ENCODE data around the gene FOXJ3.

The FOXJ3 gene

DNA sequence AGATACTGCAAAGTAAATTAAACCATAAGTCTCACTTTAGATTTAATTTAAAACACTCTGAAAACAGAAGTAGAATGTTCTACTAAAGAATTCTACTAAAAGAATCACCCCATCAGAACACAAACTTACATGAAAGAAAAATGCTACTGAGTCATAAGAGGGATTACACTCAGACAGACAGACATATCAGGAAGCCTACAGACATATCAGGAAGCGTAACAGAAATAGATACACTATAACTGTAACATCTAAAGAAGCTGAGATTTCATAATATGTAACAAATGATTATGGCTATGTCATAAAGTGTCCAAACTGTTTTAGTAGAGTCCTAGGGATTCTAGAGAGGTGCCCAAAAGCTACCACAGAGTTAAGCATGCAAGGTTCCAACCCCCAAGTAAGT lies 23.9 kb downstream of the FOXJ3 start:
- DNase-seq (ENCODE audit: low read depth), result no peak

DNA sequence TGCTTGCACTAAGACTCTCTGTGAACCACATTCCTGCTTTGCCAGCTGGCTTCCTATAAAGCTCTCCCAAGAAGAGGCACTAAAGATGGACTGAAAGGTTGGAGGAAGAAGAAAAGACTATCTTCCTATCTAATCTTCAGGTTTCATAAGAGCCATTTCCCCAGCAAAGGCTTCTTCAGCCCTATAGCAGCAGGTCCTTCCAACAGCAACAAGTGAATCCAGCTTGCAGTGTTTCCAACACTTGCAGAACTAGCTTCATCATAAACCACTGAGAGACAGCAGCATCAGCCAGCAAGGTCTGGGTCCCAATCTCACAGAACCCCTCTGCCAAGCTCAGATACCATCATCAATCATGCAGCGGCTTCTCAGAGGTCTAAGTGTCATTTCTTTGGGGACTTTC lies 28.1 kb downstream of the FOXJ3 start:
- no peak for DNase-seq (ENCODE audit: low read depth)

DNA sequence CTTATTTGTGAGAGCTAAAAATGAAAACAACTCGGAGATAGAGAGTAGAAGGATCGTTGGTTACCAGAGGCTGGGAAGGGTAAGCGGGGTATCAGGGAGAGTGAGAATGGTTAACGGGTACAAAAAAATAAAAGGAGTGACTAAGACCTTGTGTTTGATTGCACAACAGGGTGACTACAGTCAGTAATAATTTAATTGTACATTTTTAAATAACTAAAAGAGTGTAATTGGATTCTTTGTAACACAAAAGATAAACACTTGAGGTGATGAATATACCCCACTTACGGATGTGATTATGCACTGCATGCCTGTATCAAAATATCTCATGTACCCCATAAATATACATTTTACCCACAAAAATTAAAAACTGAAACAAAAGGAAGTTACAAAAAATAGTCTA lies 29.4 kb downstream of the FOXJ3 start:
- no peak for DNase-seq (ENCODE audit: low read depth)

DNA sequence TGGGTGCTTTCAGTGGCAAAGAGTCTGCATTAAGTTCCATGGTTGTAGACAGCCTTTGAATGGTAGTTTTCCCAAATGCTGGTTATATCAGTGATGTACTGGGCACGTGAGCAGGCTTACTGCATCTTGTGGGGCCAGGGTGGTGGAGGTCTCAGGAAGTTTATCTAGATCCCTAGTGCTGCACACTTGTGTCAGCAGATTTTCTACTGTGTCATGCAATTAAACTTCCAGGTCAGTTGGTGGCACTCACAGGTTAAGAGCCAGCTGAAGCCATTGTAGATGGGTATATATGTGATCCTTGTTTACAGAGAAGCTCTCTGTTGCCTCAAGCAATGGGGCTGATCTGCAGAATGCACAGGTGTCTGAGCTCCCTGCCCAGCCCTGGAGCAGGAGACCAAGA lies 33.0 kb downstream of the FOXJ3 start:
- DNase-seq (ENCODE audit: low read depth), result no peak

DNA sequence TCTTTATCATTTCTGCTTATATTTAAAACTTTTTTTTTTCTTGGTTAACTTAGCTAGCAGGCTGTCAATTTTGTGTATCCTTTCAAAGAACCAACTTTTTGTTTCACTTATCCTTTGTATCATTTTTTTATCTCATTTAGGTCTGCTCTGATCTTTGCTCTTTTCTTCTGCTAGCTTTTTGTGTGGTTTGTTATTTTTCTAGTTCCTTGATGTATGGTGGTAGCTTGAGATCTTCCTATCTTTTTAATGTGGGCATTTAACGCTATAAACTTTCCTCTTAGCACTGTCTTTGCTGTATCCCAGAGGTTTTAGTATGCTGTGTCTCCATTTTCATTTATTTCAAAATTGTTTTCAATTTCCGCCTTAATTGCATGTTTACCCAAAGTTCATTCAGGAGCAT lies 36.5 kb downstream of the FOXJ3 start:
- no peak for DNase-seq (ENCODE audit: low read depth)

DNA sequence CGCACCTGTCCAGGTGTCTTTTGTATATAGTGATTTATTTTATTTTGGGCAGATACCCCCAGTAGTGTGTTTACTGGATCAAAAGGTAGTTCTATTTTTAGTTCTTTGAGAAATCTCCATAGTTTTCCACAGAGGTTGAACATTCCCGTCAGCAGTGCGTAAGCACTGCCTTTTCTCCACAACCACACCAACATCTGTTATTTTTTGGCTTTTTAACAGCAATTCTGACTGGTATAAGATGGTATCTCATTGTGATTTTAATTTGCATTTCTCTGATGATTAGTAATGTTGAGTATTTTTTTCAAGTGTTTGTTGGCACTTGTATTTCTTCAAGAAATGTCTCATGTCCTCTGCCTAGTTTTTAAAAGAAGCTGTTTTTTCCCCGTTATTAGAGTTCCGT lies 39.2 kb downstream of the FOXJ3 start:
- no peak for DNase-seq (ENCODE audit: low read depth)

DNA sequence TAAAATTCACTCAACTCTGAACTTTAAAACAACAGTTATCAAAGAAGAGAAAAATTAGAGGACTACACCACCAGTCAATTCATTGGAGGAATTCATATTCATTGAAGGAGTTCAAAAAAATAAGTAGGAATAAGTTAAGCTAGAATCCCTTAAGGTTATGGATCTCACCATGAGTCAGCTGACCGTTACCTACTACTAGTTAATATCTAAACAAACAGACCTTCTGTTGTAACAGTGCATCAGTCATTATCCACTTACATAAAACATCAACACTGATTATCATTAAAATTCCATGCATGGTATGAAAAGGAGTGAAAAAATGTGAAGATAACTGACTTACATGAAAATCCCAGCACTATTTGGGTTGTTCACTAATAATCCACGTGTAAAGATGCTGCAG lies 44.9 kb downstream of the FOXJ3 start:
- no peak for DNase-seq (ENCODE audit: low read depth)

DNA sequence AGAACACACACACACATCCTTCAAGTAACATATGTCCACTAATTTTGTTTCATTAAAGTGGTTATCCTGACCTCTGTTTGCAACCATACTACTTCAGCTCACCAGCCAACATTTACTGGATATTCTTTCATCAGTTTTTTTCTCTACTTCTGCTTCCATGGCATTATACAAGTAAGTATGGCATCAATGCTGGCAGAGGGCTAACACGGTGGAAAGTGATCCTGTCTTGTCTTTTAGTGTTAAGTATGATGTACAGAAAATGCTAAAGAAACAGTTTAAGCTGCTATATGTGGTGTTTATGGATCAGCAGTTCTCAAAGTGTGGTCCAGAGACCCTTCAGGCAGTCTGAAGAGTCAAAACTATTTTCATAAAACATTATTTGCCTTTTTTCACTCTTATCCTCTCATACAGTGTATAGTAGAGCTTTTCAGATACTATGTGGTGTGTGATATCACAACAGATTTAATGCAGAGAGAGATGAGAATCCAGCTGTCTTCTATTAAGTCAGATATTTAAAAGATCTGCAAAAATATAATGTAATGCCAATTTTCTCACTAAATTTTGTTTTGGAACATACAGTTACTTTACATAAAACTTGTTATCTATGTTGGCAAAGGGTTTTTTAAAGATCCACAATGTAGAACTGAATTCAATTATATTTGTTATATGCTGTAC lies 46.6 kb downstream of the FOXJ3 start:
- DNase-seq (ENCODE audit: low read depth), result no peak

DNA sequence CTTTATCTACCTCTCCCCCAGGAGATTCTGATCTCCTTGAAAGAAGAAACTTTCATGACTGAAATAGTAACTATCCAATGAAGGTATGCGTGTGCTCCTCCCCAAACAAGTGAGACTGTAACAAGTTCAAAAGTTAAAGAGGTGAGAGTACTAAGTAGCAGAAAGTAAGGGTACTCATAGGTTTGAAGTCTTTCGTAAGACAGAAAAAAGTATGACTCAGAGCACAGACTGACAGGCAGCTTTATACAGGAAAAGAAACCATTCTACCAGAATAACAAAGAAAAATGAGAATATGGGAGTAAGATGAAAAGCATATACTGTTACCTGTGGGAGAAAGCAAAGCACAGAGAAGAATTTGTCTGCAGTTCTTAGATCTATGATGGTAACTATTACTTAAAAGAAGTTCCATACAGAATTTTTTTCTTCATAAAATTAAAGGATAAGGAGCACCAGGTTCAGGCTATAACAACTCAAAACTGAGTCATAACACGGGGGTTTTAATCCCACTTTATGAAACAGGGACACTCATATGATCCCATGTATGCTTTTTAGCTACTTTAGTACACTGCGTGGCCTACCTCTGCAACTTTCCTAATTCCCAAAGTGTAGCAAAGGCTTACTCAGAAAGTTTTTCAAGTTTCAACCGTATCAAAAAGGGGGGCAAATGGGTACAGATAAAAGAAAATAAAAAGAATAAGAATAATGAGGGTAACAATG lies 52.0 kb downstream of the FOXJ3 start:
- peak; percentile 18 for DNase-seq (ENCODE audit: low read depth)

DNA sequence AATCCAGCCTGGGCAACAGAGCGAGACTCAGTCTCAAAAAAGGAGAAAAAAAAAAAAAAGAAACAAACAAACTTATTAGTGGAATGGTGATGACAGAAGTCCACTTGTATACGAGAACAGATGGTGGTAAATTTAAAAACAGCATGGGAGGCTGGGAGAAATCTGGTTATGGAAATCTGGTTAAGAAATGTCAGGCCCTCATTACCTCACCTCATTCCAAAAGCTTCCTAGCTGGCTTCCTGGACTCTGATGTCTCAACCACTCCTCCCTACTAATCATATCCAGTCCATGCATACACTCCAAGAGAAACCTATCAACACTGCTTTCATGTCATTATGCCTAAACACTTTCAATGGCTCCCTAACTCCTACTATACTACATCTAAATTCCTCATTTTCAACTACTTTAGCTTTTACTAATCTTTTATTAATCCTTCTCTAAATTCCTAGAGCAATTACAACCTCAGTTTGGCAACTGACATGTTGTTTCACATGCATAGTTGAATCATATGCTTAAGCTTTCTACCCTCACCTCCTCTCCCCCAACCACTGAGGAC lies 52.9 kb downstream of the FOXJ3 start:
- DNase-seq (ENCODE audit: low read depth), result peak; percentile 46

DNA sequence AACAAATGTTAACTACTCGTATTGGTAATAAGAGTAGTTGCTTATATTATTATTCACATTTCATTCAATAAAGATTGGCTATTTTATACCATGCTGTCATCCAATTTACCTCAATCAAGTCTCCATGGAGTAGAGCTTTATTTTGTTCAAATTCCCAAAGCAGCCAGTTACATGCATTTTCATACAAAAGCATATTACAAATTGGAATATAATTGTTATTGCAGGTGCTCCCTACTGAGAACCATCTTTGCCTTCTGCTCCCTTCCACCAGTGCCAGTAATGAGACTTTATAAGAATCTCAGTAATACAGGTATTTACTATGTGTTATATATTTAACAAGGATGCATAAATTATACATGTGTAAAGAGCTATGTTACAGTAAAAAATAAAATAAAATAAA lies 54.2 kb downstream of the FOXJ3 start:
- DNase-seq (ENCODE audit: low read depth), result no peak

DNA sequence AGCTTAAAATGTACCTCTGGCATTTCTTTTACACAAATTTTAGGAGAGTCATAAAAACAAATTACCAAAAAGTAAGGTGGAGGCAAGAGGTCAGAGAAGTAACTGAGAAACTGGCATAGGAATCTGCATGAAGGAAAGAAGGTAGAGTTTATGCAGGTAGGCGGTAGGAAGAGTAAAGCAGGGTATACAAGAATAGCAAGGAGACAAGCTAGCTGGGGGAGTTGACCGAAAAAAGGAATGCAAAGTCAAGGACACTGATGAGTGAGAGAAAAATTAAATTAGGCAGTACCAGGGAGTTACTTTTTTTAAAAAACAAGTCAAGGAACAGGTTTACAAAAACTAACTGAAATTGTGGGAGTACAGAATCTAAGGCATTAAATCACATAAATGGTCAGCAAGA lies 56.0 kb downstream of the FOXJ3 start:
- no peak for DNase-seq (ENCODE audit: low read depth)

DNA sequence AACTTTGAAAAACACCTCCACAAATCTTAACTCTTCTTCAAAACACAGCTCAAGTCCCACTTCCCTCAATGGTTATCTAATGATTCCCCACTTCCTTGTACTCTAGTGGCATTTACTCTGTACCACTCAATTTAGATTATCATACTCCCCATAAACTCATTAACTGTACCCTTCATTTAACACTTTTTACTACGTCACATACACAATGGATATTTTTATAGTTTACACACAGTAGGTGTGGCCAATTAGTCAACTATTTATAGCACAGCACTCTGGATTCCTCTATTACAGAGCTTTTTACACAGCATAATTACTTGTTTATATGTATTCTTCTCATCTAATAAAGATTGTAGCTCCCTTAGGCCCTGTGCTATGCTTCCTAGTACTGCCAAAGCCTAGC lies 62.1 kb downstream of the FOXJ3 start:
- no peak for DNase-seq (ENCODE audit: low read depth)

DNA sequence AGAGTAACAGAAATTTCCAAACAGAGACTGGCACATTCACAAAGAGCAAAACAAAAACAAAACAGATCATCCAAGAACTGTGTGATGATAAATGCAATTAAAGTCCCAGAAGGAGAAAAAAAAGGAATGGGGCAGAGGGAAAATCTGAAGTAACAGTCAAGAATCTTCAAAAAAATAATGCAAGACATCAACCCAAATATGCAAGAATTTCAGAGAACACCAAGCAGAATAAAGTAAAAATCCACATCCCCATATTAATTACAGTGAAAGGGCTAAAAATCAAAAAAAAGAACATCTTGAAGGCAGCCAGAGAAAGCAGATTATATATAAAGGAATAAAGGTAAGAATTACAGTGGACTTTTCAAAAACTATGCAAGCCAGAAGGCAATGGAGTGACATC lies 67.1 kb downstream of the FOXJ3 start:
- DNase-seq (ENCODE audit: low read depth), result no peak

DNA sequence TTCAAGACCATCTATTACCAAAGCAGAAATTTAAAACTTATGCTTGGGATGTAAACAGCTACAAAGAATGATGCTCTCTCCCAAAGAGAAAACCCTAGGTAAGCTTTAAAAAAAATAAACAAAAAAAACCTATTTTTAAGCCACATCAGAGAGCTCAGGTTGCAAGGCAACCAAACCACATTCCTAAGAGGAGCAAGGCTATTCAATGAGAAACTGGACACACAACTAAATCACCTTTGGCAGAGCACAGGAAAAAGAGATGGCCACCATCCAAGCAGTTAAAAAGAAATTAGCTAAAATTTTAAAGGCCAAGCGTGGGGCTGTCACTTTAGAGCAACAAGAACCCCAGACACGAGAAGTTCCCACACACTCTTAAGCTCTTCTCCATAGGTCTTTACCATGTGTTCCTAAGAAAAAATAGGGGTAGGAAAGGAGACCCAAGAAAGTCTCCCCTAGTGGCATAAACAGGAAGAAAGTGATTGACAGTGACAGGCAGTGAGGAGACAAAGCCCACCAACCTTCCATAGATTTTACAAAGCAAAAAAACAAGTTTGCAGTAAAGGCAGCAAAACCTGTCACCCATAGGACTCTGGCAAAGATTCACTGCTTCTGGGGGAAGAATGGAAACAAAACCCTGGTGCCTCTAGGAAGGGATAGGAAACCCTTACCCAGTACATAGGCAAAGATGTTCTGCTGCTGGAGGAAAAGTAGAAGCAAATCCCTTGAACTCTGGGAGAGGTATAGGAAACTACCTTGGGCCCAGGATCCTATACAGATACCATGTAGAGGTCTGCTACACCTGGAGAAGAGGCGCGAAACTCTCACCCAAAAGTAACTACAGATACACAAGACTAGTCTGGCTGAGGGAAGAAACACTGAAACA lies 68.5 kb downstream of the FOXJ3 start:
- DNase-seq (ENCODE audit: low read depth), result no peak

DNA sequence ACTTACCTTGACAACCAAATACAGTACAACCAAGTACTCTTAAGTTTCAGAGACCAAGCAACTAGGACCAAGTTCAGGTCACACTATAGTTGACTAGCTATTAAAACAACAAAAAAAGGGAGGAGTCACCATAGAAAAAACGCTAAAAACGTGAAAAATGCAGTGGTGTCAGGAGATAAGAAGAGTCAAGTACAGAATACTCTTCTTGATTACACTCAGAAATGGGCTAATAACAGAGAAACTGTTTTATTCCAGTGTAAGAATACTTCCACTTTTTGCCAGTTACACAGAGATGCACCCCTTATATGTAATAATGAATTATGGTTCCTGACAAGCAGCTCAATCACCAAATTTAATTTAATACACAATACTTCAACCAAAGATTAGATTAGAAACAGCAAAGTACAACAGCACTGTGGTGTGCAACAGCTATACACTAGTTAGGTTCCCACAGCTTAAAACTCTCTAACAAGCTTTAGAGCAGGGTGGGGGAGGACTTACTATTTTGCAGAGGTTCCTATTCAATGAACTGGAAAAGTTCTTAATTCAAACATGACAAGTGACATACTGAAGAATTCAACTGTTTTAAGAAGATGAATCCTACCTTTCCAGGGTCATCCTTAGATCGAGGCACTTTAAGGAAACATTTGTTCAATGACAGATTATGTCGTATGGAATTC lies 70.4 kb downstream of the FOXJ3 start:
- no peak for DNase-seq (ENCODE audit: low read depth)

DNA sequence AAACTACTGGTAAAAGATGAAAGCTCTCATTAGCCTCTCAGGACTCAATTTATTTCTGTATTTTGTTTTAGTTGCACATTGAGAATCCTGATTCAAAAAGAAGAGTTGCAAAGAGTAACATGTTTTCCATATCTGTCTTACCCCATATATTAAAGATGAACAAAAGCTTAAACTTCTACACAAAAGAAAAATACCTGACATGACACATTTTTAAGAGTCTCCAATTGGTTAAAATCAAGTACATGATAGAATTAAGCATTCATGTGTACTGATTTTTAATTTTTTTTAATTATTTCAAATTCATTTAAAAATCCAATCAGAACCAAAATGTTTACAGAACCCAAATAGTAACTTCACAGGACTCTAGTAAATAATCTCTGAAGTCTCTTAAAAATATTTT lies 72.0 kb downstream of the FOXJ3 start:
- DNase-seq (ENCODE audit: low read depth), result no peak

DNA sequence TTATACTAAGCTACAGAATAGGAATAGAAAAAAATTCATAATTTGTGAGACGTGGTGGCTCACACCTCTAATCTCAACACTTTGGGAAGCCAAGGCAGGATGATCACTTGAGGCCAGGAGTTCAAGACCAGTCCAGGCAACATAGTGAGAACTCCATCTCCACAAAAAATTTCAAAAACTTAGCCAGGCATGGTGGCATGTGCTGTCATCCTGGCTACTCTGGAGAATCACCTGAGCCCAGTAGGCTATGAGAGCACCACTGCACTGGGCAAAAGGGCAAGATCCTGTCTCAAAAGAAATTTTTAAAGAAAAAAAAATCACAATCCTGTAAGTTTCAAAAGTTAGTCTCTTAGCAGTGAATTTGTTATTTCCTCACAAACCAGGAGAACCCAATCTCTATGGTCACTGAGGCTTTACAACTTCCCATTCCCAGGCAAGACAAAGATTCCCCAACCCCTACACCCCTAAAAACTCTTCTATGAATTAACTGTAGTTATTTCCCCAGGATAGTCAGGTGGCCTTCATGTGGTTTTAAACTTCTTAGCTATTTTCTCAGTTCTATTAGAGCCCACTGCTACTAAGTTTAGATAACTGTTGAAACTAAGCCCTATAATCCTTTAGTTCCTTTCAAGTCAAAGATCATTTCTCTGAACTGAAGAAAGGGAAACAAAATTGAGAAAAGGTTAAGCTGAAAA lies 74.5 kb downstream of the FOXJ3 start:
- no peak for DNase-seq (ENCODE audit: low read depth)

DNA sequence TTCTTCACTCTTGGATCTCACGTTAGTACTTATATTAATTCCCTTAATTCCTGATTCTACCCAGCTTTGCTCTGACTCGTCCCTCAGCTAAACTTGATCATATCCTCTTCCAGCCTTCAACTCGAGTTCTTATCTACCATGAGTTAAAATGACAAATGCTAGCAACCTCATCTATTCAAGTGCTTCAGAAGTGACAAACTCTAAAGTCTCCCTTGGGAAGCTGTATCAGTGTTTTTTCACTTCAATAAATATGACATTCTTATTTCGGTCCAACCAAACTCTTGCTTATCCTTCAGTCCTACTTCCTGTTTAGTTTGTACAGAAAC lies 75.3 kb downstream of the FOXJ3 start:
- no peak for DNase-seq (ENCODE audit: low read depth)

DNA sequence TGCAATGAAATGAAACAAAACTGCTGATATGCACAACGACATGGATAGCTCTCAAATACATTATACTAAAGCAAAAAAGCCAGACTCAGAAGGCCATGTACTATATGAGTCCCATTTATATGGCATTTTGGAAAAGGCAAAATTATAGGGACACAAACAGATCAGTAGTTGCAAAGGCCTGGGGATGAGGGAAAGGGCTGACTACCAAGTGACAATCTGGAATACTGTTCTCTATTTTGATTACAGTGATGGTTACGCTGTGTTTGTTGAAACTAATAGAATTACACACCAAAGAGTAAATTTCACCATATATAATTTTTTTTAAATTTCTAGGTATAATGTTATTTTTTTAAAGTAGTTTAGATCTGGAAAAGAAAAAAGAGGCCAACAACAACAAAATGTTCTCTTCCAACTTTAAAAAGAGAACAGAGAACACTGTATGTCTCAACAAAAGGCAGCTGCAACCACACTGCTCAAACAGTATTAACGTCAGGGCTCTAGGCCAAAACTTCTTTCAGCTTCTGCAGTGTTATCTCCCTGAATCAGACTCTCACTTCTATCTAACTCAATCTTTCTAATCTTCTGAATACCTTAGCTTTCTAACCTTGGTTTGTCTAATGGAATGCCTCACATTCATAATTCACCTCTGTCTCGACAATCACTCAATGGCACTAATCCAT lies 75.8 kb downstream of the FOXJ3 start:
- no peak for DNase-seq (ENCODE audit: low read depth)

DNA sequence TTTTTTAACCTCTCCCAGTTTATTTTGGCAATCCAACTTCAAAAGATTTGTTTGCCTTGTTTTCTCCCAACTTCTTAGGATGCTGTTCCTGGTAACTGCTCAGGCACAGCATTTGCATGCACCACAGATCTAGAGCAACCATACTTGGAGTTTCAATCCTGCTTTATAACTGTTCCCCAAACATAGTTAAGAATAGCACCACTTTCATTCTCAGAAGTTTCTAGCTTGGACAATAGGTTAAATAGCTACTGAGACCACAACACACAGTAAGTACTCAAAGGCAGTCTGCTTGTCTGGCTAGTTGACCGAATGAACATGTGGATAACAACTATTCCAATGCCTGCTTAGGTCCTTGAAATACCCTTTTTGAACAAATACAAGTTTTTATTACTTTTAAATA lies 76.8 kb downstream of the FOXJ3 start:
- DNase-seq (ENCODE audit: low read depth), result no peak

Measured in HS-5 (cell line).